Hepatocyte (in vitro differentiated cells): ENCODE results near the gene STOML2.

ENCODE experiments used
- EZH2 ChIP-seq: fragments of 200-600 bp; sonication (generic); IDR thresholded peaks from 2 replicates; pipeline ENCODE4 v1.6.1; 2016; ENCODE audit warnings: antibody characterized with exemption, mild to moderate bottlenecking, borderline replicate concordance
- EZH2phosphoT487 ChIP-seq: fragments of 200-600 bp; sonication (generic); IDR thresholded peaks from one replicate; pipeline ENCODE4 v1.6.1; 2018; ENCODE audit warnings: antibody characterized with exemption, mild to moderate bottlenecking, low read depth, moderate library complexity; ENCODE audit not compliant: unreplicated experiment, severe bottlenecking
- TF ChIP-seq, protein P1 (sequence below): fragments of 200-600 bp; sonication (generic); IDR thresholded peaks from 2 replicates; pipeline ENCODE4 v1.5.1; 2016; ENCODE audit warnings: antibody characterized with exemption, mild to moderate bottlenecking; ENCODE audit not compliant: poor library complexity

- TF ChIP-seq, protein P1, sequence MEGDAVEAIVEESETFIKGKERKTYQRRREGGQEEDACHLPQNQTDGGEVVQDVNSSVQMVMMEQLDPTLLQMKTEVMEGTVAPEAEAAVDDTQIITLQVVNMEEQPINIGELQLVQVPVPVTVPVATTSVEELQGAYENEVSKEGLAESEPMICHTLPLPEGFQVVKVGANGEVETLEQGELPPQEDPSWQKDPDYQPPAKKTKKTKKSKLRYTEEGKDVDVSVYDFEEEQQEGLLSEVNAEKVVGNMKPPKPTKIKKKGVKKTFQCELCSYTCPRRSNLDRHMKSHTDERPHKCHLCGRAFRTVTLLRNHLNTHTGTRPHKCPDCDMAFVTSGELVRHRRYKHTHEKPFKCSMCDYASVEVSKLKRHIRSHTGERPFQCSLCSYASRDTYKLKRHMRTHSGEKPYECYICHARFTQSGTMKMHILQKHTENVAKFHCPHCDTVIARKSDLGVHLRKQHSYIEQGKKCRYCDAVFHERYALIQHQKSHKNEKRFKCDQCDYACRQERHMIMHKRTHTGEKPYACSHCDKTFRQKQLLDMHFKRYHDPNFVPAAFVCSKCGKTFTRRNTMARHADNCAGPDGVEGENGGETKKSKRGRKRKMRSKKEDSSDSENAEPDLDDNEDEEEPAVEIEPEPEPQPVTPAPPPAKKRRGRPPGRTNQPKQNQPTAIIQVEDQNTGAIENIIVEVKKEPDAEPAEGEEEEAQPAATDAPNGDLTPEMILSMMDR = no peak
- TF ChIP-seq EZH2 (no peak), EZH2phosphoT487 (no peak)
These were observed 29.7 kb downstream of the STOML2 start for GRCh38 chr9:35073279-35073612.
